T1000 (cell line): ENCODE results near the gene CXCR2.
"Not testable (repeated sequence)": the region's sequence is repeated elsewhere in the genome, so short reads cannot be mapped to it uniquely, and the experiment has no call there.

Experiments used
- DNase-seq: peaks from one replicate; lab custom pipeline; 2025; ENCODE audit warnings: mixed read lengths; lab: John Stamatoyannopoulos, UW

Gene CXCR2

GRCh38 chr2:218130377-218130776, 4.5 kb downstream of the CXCR2 start:
- no peak for DNase-seq

- DNase-seq: no peak
Observed at GRCh38 chr2:218130822-218131221, 5.0 kb downstream of the CXCR2 start.

- no peak for DNase-seq
Observed at GRCh38 chr2:218137514-218137913, 11.7 kb downstream of the CXCR2 start.

- no peak for DNase-seq
Observed at GRCh38 chr2:218138047-218138446, 12.2 kb downstream of the CXCR2 start.

GRCh38 chr2:218145124-218145523, 19.3 kb downstream of the CXCR2 start:
- no peak for DNase-seq

GRCh38 chr2:218146056-218146455, 20.2 kb downstream of the CXCR2 start:
- DNase-seq: no peak

- DNase-seq: no peak
Observed at GRCh38 chr2:218149098-218149497, 23.3 kb downstream of the CXCR2 start.

- no peak for DNase-seq
Observed at GRCh38 chr2:218149848-218150440, 24.1 kb downstream of the CXCR2 start.

GRCh38 chr2:218152172-218152571, 26.3 kb downstream of the CXCR2 start:
- no peak for DNase-seq

GRCh38 chr2:218152777-218153176, 26.9 kb downstream of the CXCR2 start:
- DNase-seq: no peak

- no peak for DNase-seq
Observed at GRCh38 chr2:218155953-218156479, 30.2 kb downstream of the CXCR2 start.

GRCh38 chr2:218161644-218162043, 35.8 kb downstream of the CXCR2 start:
- DNase-seq: no peak

- no peak for DNase-seq
Observed at GRCh38 chr2:218162814-218163213, 37.0 kb downstream of the CXCR2 start.

- no peak for DNase-seq
Observed at GRCh38 chr2:218166791-218167190, 41.0 kb downstream of the CXCR2 start, which contains the start of gene CXCR1. CXCR1 (minus strand) TSS chr2:218166962; CDS start chr2:218165211, 1,751 bp downstream.

- DNase-seq: no peak
Observed at GRCh38 chr2:218168016-218168415, 42.2 kb downstream of the CXCR2 start.

GRCh38 chr2:218168635-218169462, 43.0 kb downstream of the CXCR2 start:
- DNase-seq: no peak

- DNase-seq: no peak
Observed at GRCh38 chr2:218169757-218170546, 44.1 kb downstream of the CXCR2 start.

- not testable (repeated sequence) for DNase-seq
Observed at GRCh38 chr2:218171744-218172143, 45.9 kb downstream of the CXCR2 start.

- no peak for DNase-seq
Observed at GRCh38 chr2:218172845-218173244, 47.0 kb downstream of the CXCR2 start.

- DNase-seq: no peak
Observed at GRCh38 chr2:218179782-218180181, 54.0 kb downstream of the CXCR2 start.

GRCh38 chr2:218180467-218181114, 54.8 kb downstream of the CXCR2 start:
- no peak for DNase-seq

GRCh38 chr2:218184331-218184730, 58.5 kb downstream of the CXCR2 start:
- DNase-seq: no peak
